Activated CD8-positive, alpha-beta memory T cell treated with anti-CD3 and anti-CD28 coated beads, Interleukin-2, amount 10 ng/mL, durations not matched to agents 7 days and 5 days (primary cell): ENCODE data around the gene CHST11. TPM values are rescaled to one million over a fixed set of nuclear protein-coding genes. Genes with fewer than 3 reads are reported as not detected.
"Not testable (repeated sequence)": the region's sequence is repeated elsewhere in the genome, so short reads cannot be mapped to it uniquely, and the experiment has no call there.

Source experiments
- ATAC-seq: fragments of 150-1000 bp; cut with Tn5 transposase; one replicate; pipeline ENCODE4 v1.10.0; 2021; ENCODE audit warnings: moderate library complexity
- CTCF ChIA-PET: fragments of 350-600 bp; sonication (Branson Sonifier 250); formaldehyde crosslinking; loops from one replicate; lab custom pipeline; 2021; ENCODE audit warnings: antibody characterized with exemption; lab: Charles Lee
- DNase-seq: peaks from one replicate; pipeline ENCODE4 v3.0.0-alpha.2; 2020
- H3K27ac Mint-ChIP-seq: one replicate; pipeline ENCODE4 v1.8.0; 2021; ENCODE audit warnings: mild to moderate bottlenecking, mixed read lengths
- H3K27me3 Mint-ChIP-seq: one replicate; pipeline ENCODE4 v1.8.0; 2021; ENCODE audit warnings: mixed read lengths
- H3K36me3 Mint-ChIP-seq: one replicate; pipeline ENCODE4 v1.8.0; 2021; ENCODE audit warnings: mild to moderate bottlenecking, mixed read lengths
- H3K4me1 Mint-ChIP-seq: one replicate; pipeline ENCODE4 v1.8.0; 2021; ENCODE audit warnings: mixed read lengths
- H3K4me3 Mint-ChIP-seq: one replicate; pipeline ENCODE4 v1.8.0; 2021; ENCODE audit warnings: mild to moderate bottlenecking, moderate library complexity, mixed read lengths
- H3K9me3 Mint-ChIP-seq: one replicate; pipeline ENCODE4 v1.8.0; 2022; ENCODE audit warnings: low read depth, mixed read lengths
- total RNA-seq, 2 experiments: library from RNA; stranded (reverse); gene quantifications; one replicate each; pipeline ENCODE4 v1.2.3, GENCODE V29; 2021

The CHST11 gene
- total RNA-seq, 2 experiments from 2014 or later = 123 to 141 TPM

- CTCF ChIA-PET = interaction anchor here (1.2 to 1.8 kb wide), 4 partner anchors 25 to 138 kb away, joined by 3 to 5 read pairs (median 4); partner anchors contain the start of gene CHST11
- H3K27ac Mint-ChIP-seq = peak overlapping the region; percentile 55
- H3K9me3 Mint-ChIP-seq = no peaks in the 10 kb centered on the region
- peaks cover 89% of the 10 kb centered on the region for H3K4me1 Mint-ChIP-seq
- ATAC-seq (peak; percentile 84), DNase-seq (peak; percentile 87)
- no peak overlapping the region for H3K4me3 Mint-ChIP-seq
- peaks cover 25% of the 10 kb centered on the region for H3K36me3 Mint-ChIP-seq
- no peaks in the 10 kb centered on the region for H3K27me3 Mint-ChIP-seq
Observed at GRCh38 chr12:104519190-104520019, 62.7 kb downstream of the CHST11 start.

- no peak overlapping the region for H3K4me3 Mint-ChIP-seq
Observed at GRCh38 chr12:104520242-104520900, 63.6 kb downstream of the CHST11 start.

DNA sequence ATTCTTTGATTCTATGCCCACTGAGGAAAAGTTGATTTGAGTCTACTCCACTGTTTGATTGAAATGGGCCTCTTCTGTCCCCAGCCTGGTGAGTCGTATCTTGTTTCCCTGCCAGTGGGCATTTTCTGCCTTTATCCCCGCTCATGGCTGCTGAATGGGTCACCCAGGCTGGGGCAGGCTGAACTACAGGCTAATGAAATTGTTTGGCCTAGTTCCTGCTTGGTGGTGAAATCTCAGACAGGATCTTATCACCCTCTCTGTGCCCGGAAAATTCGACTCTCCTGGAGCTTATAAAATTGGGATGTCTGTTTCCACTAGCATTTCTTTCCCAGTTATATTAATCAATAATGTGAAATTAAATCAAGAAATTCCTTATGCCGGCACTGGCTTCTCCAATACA is 65.0 kb downstream of the CHST11 start:
- Mint-ChIP-seq H3K4me1 (peaks cover 81% of the 10 kb centered on the region), H3K36me3 (peaks cover 32% of the 10 kb centered on the region), H3K27me3 (no peaks in the 10 kb centered on the region), H3K9me3 (no peaks in the 10 kb centered on the region), H3K27ac (no peak overlapping the region), H3K4me3 (no peak overlapping the region)
- ATAC-seq = no peak
- CTCF ChIA-PET = interaction anchor here (1.4 kb wide), 1 partner anchor 9 kb away, joined by 3 read pairs; no protein-coding TSS in a partner anchor
- no peak for DNase-seq

More at GRCh38 chr12:104520242-104520900, 63.6 kb downstream of the CHST11 start:
- no peak for ATAC-seq
- Mint-ChIP-seq H3K9me3 (no peaks in the 10 kb centered on the region), H3K27ac (no peak overlapping the region), H3K4me1 (peaks cover 88% of the 10 kb centered on the region), H3K27me3 (no peaks in the 10 kb centered on the region), H3K36me3 (peaks cover 25% of the 10 kb centered on the region)
- CTCF ChIA-PET = interaction anchor here (1.2 to 1.8 kb wide), 3 partner anchors 11 to 139 kb away, joined by 3 to 5 read pairs (median 5); partner anchors contain the start of gene CHST11
- DNase-seq = no peak

GRCh38 chr12:104522985-104523722 is 66.4 kb downstream of the CHST11 start:
- Mint-ChIP-seq H3K9me3 (no peaks in the 10 kb centered on the region), H3K27ac (peak overlapping the region; percentile 71), H3K4me3 (peak overlapping the region; percentile 9), H3K27me3 (no peaks in the 10 kb centered on the region), H3K36me3 (peaks cover 43% of the 10 kb centered on the region), H3K4me1 (peaks cover 80% of the 10 kb centered on the region)
- CTCF ChIA-PET = interaction anchor here (0.6 to 1.2 kb wide), 3 partner anchors 18 to 46 kb away, joined by 3 to 4 read pairs (median 3); no protein-coding TSS in a partner anchor
- no peak for ATAC-seq
- no peak for DNase-seq

- H3K27me3 Mint-ChIP-seq = no peaks in the 10 kb centered on the region
- CTCF ChIA-PET = interaction anchor here (0.9 to 1.2 kb wide), 2 partner anchors 30 to 45 kb away, joined by 3 to 4 read pairs; no protein-coding TSS in a partner anchor
- ATAC-seq (no peak), DNase-seq (no peak)
- no peak overlapping the region for H3K4me3 Mint-ChIP-seq
- H3K36me3 Mint-ChIP-seq = peaks cover 50% of the 10 kb centered on the region
- H3K27ac Mint-ChIP-seq = peak overlapping the region; percentile 45
- peaks cover 74% of the 10 kb centered on the region for H3K4me1 Mint-ChIP-seq
- H3K9me3 Mint-ChIP-seq = no peaks in the 10 kb centered on the region
Observed at GRCh38 chr12:104524034-104524832, 67.5 kb downstream of the CHST11 start.

DNA sequence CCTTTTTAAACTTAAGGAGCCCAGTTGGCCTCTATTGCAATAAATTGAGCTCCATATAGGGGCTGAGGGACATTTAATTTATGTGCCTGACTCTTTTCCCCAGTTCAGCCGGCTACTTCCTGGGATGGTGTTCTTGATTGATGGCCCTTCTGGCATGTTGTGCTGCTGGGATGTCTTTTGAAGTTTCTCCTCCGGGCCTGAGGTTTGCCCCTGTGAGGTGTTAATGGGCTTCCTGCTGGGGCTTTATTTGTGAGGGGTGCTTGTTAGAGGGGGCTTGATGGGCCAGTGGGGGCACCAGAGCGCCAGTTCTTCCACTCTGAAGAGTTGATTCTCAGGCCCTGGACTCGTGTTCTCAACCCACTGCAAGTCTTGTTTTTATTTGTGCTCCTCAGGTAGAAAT is 69.6 kb downstream of the CHST11 start:
- Mint-ChIP-seq H3K36me3 (peaks cover 57% of the 10 kb centered on the region), H3K27ac (no peak overlapping the region), H3K4me3 (no peak overlapping the region), H3K4me1 (peaks cover 57% of the 10 kb centered on the region), H3K27me3 (no peaks in the 10 kb centered on the region), H3K9me3 (no peaks in the 10 kb centered on the region)
- DNase-seq = no peak
- CTCF ChIA-PET = no interaction called here
- no peak for ATAC-seq

GRCh38 chr12:104526751-104527150 is 70.0 kb downstream of the CHST11 start:
- no peak for ATAC-seq
- Mint-ChIP-seq H3K27ac (peak overlapping the region; percentile 15), H3K27me3 (no peaks in the 10 kb centered on the region), H3K4me3 (no peak overlapping the region), H3K36me3 (peaks cover 57% of the 10 kb centered on the region), H3K9me3 (peaks cover 3% of the 10 kb centered on the region), H3K4me1 (peaks cover 56% of the 10 kb centered on the region)
- CTCF ChIA-PET = no interaction called here
- DNase-seq = no peak

GRCh38 chr12:104527653-104528052 is 70.9 kb downstream of the CHST11 start:
- DNase-seq, H3K27ac Mint-ChIP-seq, ATAC-seq, H3K27me3 Mint-ChIP-seq, H3K4me3 Mint-ChIP-seq, H3K9me3 Mint-ChIP-seq: not testable (repeated sequence)
- Mint-ChIP-seq H3K36me3 (peaks cover 59% of the 10 kb centered on the region), H3K4me1 (peaks cover 53% of the 10 kb centered on the region)
- CTCF ChIA-PET = interaction anchor here (1.6 to 1.8 kb wide), 2 partner anchors 11 to 146 kb away, joined by 4 read pairs; no protein-coding TSS in a partner anchor

GRCh38 chr12:104529130-104529874 is 72.6 kb downstream of the CHST11 start:
- Mint-ChIP-seq H3K4me1 (peaks cover 52% of the 10 kb centered on the region), H3K4me3 (no peak overlapping the region), H3K36me3 (peaks cover 61% of the 10 kb centered on the region), H3K27me3 (no peaks in the 10 kb centered on the region), H3K9me3 (peaks cover 3% of the 10 kb centered on the region), H3K27ac (no peak overlapping the region)
- DNase-seq = no peak
- CTCF ChIA-PET = interaction anchor here (1.6 to 1.8 kb wide), 2 partner anchors 13 to 148 kb away, joined by 4 read pairs; no protein-coding TSS in a partner anchor
- ATAC-seq = no peak

- no peaks in the 10 kb centered on the region for H3K27me3 Mint-ChIP-seq
- no peak for DNase-seq
- CTCF ChIA-PET = no interaction called here
- no peak overlapping the region for H3K27ac Mint-ChIP-seq
- peaks cover 51% of the 10 kb centered on the region for H3K36me3 Mint-ChIP-seq
- peaks cover 50% of the 10 kb centered on the region for H3K4me1 Mint-ChIP-seq
- peaks cover 3% of the 10 kb centered on the region for H3K9me3 Mint-ChIP-seq
- no peak for ATAC-seq
- H3K4me3 Mint-ChIP-seq = no peak overlapping the region
Observed at GRCh38 chr12:104532636-104533035, 75.9 kb downstream of the CHST11 start.

GRCh38 chr12:104533134-104533533 is 76.4 kb downstream of the CHST11 start:
- no peak for DNase-seq
- CTCF ChIA-PET = interaction anchor here (1.0 kb wide), 1 partner anchor 151 kb away, joined by 3 read pairs; no protein-coding TSS in a partner anchor
- peaks cover 51% of the 10 kb centered on the region for H3K36me3 Mint-ChIP-seq
- H3K9me3 Mint-ChIP-seq = peaks cover 3% of the 10 kb centered on the region
- H3K27me3 Mint-ChIP-seq = no peaks in the 10 kb centered on the region
- no peak for ATAC-seq
- H3K27ac Mint-ChIP-seq = no peak overlapping the region
- peaks cover 47% of the 10 kb centered on the region for H3K4me1 Mint-ChIP-seq
- H3K4me3 Mint-ChIP-seq = no peak overlapping the region
